SK-N-MC (cell line): ENCODE measurements around the gene APOE.

Experiments
- DNase-seq: peaks from one replicate; pipeline ENCODE4 v3.0.0-alpha.2; 2011; ENCODE audit warnings: low read depth, low spot score
- H3K27ac ChIP-seq: fragments of 200-600 bp; sonication (generic); 2 replicates; pipeline ENCODE4 v1.5.1; 2016; ENCODE audit warnings: mixed run types
- H3K36me3 ChIP-seq: fragments of 200-600 bp; sonication (generic); 2 replicates; pipeline ENCODE4 v1.6.1; 2017; ENCODE audit warnings: antibody characterized with exemption, low read length, mixed read lengths; ENCODE audit not compliant: insufficient read depth
- H3K4me3 ChIP-seq: fragments of 200-600 bp; sonication (generic); 2 replicates; pipeline ENCODE4 v1.5.1; 2016
- H3K9ac ChIP-seq: fragments of 200-600 bp; sonication (generic); 2 replicates; pipeline ENCODE4 v1.8.0; 2017; ENCODE audit warnings: mixed run types, mixed read lengths; ENCODE audit not compliant: insufficient read length
- H3K9me3 ChIP-seq: fragments of 200-600 bp; sonication (generic); 2 replicates; pipeline ENCODE4 v1.6.1; 2017; ENCODE audit warnings: low read depth, mild to moderate bottlenecking, antibody characterized with exemption, low read length, moderate library complexity, mixed read lengths
- EZH2 ChIP-seq: fragments of 200-600 bp; sonication (generic); IDR thresholded peaks from one replicate; pipeline ENCODE4 v1.6.1; 2017; ENCODE audit warnings: antibody characterized with exemption
- FOXP2 ChIP-seq: optimal IDR thresholded peaks from 2 replicates; pipeline ENCODE3; 2011; ENCODE audit warnings: mild to moderate bottlenecking, moderate library complexity; ENCODE audit not compliant: insufficient read depth; ENCODE audit errors: extremely low read length, control extremely low read depth
- POLR2AphosphoS5 ChIP-seq: IDR thresholded peaks from 2 replicates; pipeline ENCODE4 v1.6.1; 2012; ENCODE audit warnings: mild to moderate bottlenecking, low read depth, low read length, borderline replicate concordance

Gene APOE

GRCh38 chr19:44958090-44958489, 52.5 kb downstream of the APOE start:
- no peaks in the 10 kb centered on the region for H3K9me3 ChIP-seq
- H3K27ac ChIP-seq = no peak overlapping the region
- TF ChIP-seq POLR2AphosphoS5 (no peak), EZH2 (no peak), FOXP2 (no peak)
- no peak overlapping the region for H3K4me3 ChIP-seq
- no peak overlapping the region for H3K9ac ChIP-seq
- peaks cover 15% of the 10 kb centered on the region; the same call in 1 of the 2 replicates for H3K36me3 ChIP-seq
- no peak for DNase-seq
